NOMO-1 treated with DMSO at 0.1 percent for 48 hours (cell line): Measurements from ENCODE around the gene CSF1R.

Experiments
- DNase-seq: peaks from one replicate; lab custom pipeline; 2025; ENCODE audit not compliant: unreplicated experiment; lab: John Stamatoyannopoulos, UW

CSF1R gene

GRCh38 chr5:150121448-150122157, 35.2 kb upstream of the CSF1R start:
- DNase-seq, result no peak

- DNase-seq, result no peak
Measured at GRCh38 chr5:150120617-150121447, 34.5 kb upstream of the CSF1R start.

- no peak for DNase-seq
Measured at GRCh38 chr5:150120062-150120441, 33.7 kb upstream of the CSF1R start.

- no peak for DNase-seq
Measured at GRCh38 chr5:150119421-150120061, 33.2 kb upstream of the CSF1R start.

GRCh38 chr5:150118561-150119229, 32.3 kb upstream of the CSF1R start:
- DNase-seq, result no peak

- DNase-seq, result no peak
Measured at GRCh38 chr5:150117945-150118560, 31.7 kb upstream of the CSF1R start.

GRCh38 chr5:150116667-150117400, 30.5 kb upstream of the CSF1R start:
- no peak for DNase-seq

GRCh38 chr5:150114773-150115408, 28.5 kb upstream of the CSF1R start:
- no peak for DNase-seq

GRCh38 chr5:150114102-150114641, 27.8 kb upstream of the CSF1R start:
- no peak for DNase-seq

GRCh38 chr5:150113047-150113744, 26.8 kb upstream of the CSF1R start:
- no peak for DNase-seq

- no peak for DNase-seq
Measured at GRCh38 chr5:150112201-150113046, 26.1 kb upstream of the CSF1R start.

GRCh38 chr5:150111122-150111521, 24.8 kb upstream of the CSF1R start:
- no peak for DNase-seq

GRCh38 chr5:150109921-150110320, 23.6 kb upstream of the CSF1R start:
- no peak for DNase-seq

- DNase-seq, result no peak
Measured at GRCh38 chr5:150108711-150109514, 22.6 kb upstream of the CSF1R start.

GRCh38 chr5:150107909-150108447, 21.6 kb upstream of the CSF1R start:
- DNase-seq, result no peak

- peak; percentile 25 for DNase-seq
Measured at GRCh38 chr5:150106674-150107426, 20.5 kb upstream of the CSF1R start.
